NB4 (cell line): Measurements from ENCODE around the gene KHDRBS1.
"Not testable (repeated sequence)": the region's sequence is repeated elsewhere in the genome, so short reads cannot be mapped to it uniquely, and the experiment has no call there.

Experiments
- DNase-seq: peaks from one replicate; pipeline ENCODE4 v3.0.0; 2010; ENCODE audit warnings: low read depth
- H3K4me3 ChIP-seq: one replicate; pipeline ENCODE4 v1.5.1; 2011; ENCODE audit warnings: mild to moderate bottlenecking, low read depth, low read length, moderate library complexity
- MYC ChIP-seq: IDR thresholded peaks from 2 replicates; pipeline ENCODE4 v1.6.1; 2011; ENCODE audit warnings: low read depth, low read length
- POLR2A ChIP-seq: IDR thresholded peaks from 2 replicates; pipeline ENCODE4 v1.6.1; 2011; ENCODE audit warnings: mild to moderate bottlenecking; ENCODE audit not compliant: insufficient read length; ENCODE audit errors: extremely low read depth
- TF ChIP-seq, protein P1 (sequence below): IDR thresholded peaks from 2 replicates; pipeline ENCODE4 v1.6.1; 2011; ENCODE audit warnings: low read depth, low read length
- TF ChIP-seq, protein P2 (sequence below): IDR thresholded peaks from one replicate; pipeline ENCODE4 v1.5.1; 2012; ENCODE audit warnings: low read depth, low read length

Gene KHDRBS1

DNA sequence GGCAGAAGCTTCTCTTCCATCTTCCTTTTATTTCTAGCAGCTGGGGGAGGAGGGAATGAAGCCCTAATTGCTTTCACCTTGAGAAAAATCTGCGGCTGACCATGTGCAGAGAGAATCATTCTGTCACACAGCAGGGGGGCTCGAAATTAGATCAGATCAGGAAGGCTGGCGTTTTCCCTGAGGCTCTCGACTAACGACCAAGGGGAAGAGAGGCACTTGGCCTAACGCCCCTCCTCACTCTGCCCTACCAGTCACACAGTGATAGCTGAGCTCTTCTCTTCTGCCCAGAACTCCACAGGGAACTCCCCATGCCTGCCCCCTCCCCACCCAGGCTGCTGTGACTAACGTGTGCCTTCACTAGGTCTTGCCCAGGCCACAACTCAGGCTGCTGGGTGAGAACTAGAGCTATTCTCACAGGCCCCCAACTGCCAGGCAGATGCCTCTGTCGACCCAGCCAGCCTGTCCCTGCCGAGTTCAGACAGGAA lies 26.5 kb upstream of the KHDRBS1 start:
- DNase-seq = no peak
- TF ChIP-seq POLR2A (no peak), MYC (no peak)
- TF ChIP-seq, protein P1, sequence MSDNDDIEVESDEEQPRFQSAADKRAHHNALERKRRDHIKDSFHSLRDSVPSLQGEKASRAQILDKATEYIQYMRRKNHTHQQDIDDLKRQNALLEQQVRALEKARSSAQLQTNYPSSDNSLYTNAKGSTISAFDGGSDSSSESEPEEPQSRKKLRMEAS = no peak
- TF ChIP-seq, protein P2, sequence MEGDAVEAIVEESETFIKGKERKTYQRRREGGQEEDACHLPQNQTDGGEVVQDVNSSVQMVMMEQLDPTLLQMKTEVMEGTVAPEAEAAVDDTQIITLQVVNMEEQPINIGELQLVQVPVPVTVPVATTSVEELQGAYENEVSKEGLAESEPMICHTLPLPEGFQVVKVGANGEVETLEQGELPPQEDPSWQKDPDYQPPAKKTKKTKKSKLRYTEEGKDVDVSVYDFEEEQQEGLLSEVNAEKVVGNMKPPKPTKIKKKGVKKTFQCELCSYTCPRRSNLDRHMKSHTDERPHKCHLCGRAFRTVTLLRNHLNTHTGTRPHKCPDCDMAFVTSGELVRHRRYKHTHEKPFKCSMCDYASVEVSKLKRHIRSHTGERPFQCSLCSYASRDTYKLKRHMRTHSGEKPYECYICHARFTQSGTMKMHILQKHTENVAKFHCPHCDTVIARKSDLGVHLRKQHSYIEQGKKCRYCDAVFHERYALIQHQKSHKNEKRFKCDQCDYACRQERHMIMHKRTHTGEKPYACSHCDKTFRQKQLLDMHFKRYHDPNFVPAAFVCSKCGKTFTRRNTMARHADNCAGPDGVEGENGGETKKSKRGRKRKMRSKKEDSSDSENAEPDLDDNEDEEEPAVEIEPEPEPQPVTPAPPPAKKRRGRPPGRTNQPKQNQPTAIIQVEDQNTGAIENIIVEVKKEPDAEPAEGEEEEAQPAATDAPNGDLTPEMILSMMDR = no peak
- H3K4me3 ChIP-seq = no peak overlapping the region

DNA sequence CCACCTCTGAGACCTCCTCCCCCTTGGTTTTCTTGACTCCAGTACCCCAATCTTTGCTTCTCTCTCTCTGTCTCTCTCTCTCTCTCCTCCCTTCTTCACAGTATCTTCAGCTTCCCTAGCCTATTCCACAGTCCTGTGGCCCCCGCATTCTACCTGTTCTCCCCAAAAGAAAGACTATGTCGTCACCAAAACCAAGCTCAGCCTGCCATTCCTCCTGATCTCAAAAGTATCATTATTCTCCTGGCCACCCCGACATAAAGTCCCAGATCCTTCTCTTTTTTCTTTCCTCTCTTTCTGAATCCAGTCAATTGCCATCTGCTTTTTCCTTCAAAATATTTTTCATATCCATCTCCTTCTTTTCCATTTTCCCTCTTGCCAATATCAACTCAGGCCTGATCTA lies 23.7 kb upstream of the KHDRBS1 start:
- DNase-seq = no peak
- no peak overlapping the region for H3K4me3 ChIP-seq
- no peak for TF ChIP-seq POLR2A
- TF ChIP-seq, protein P1 = no peak
- TF ChIP-seq, protein P2 = no peak
- TF ChIP-seq MYC = no peak

DNA sequence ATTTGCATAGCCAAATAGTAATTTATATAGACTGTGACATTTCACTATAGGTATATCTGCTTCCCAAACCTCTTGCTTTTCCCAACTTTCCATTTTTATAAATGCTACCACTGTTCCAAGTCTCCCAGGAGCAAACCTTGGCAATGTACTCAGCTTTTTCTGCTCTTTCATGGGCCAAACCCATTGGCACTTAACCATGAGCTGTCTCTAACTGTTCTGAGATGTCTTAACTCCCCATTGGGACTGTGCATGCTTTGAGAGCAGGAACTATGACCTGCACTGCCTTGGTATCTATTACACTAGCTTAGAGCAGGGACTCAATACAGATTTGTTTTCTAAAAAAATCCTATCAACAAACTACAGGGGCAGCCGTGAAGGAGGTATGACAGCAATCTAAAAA lies 22.5 kb upstream of the KHDRBS1 start:
- TF ChIP-seq MYC = no peak
- TF ChIP-seq, protein P2 = no peak
- no peak for TF ChIP-seq POLR2A
- TF ChIP-seq, protein P1 = no peak
- H3K4me3 ChIP-seq = no peak overlapping the region
- no peak for DNase-seq

DNA sequence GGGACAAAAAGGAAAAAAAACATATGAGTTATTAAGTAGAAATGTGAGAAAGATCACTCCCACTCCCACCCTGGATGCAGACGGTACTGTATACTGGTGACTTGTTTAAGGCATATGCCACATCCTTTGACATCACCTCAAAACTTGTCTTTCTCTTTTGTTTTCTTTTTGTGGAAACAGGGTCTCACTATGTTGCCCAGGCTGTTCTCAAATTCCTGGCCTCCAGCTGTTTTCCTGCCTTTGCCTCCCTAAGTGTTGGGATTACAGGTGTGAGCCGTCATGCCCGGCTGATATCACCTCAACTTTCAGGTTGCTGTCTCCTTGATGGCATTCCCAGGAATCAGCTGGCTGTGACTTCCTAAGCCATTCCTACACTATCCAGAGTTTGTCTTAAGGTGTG lies 18.4 kb upstream of the KHDRBS1 start:
- no peak overlapping the region for H3K4me3 ChIP-seq
- no peak for DNase-seq
- TF ChIP-seq, protein P2 = no peak
- TF ChIP-seq, protein P1 = no peak
- TF ChIP-seq POLR2A (no peak), MYC (no peak)

DNA sequence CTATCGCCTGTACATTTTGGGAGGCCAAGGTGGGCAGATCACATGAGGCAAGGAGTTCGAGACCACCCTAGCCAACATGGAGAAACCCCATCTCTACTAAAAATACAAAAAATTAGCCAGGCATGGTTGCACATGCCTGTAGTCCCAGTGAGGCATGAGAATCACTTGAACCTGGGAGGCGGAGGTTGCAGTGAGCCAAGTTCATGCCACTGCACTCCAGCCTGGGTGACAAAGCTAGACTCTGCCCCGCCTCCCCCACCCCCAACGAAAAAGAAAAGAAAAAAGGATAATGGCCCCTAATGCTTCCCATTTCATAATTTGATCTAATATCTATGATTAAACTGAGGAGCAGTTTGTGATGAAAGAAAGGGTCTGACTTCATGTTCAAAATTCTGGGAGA lies 17.5 kb upstream of the KHDRBS1 start:
- not testable (repeated sequence) for H3K4me3 ChIP-seq, DNase-seq

DNA sequence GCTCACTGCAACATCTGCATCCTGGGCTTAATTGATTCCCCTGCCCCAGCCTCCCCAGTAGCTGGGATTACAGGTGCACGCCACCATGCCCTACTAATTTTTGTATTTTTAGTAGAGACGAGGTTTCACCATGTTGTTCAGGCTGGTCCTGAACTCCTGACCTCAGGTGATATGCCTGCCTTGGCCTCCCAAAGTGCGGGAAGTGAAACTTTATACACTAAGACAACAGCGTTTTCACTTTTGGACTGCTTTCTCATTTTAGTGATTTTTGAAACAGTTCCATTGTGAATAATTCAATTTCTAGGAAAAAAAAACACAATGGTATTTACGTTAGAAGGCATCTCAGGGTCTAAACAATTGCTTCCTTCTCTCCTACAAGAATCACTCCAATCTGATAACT lies 11.8 kb upstream of the KHDRBS1 start:
- no peak for TF ChIP-seq POLR2A
- H3K4me3 ChIP-seq = no peak overlapping the region
- no peak for DNase-seq

DNA sequence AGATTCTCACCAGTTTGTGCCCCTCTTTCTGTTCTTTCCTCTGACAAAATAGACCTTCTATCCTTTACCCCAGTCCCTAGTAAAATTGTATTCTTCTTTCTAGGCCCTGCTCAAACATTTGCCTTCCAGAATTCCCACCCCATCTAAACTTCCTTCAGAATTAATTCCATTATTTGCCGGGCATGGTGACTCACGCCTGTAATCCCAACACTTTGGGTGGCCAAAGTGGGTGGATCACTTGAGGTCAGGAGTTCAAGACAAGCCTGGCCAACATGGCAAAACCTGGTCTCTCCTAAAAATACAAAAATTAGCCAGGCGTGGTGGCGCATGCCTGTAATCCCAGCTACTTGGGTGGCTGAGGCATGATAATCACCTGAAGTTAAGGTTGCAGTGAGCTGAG lies 11.4 kb upstream of the KHDRBS1 start:
- H3K4me3 ChIP-seq, DNase-seq: not testable (repeated sequence)

DNA sequence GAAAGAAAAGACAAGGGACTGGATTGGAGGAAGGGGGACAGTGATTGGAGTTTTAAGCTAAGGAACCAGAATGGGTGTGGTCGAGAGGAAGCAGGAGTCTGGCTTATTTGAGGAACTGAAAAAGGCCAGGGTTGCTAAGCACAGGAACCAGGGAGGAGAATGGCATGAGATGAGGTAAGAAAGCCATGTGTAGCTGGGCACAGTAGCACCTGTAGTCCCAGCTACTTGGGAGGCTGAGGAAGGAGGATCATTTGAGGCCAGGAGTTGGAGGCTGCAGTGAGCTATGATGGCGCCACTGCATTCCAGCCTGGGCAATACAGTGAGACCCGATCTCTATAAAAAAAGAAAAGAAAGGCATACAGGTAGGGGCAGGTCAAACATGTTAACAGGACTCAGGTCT lies 8.1 kb upstream of the KHDRBS1 start:
- TF ChIP-seq, protein P1 = no peak
- TF ChIP-seq MYC (no peak), POLR2A (no peak)
- TF ChIP-seq, protein P2 = no peak
- DNase-seq = peak; percentile 30
- no peak overlapping the region for H3K4me3 ChIP-seq
